ENCODE data around the gene PCGF2.

DNA sequence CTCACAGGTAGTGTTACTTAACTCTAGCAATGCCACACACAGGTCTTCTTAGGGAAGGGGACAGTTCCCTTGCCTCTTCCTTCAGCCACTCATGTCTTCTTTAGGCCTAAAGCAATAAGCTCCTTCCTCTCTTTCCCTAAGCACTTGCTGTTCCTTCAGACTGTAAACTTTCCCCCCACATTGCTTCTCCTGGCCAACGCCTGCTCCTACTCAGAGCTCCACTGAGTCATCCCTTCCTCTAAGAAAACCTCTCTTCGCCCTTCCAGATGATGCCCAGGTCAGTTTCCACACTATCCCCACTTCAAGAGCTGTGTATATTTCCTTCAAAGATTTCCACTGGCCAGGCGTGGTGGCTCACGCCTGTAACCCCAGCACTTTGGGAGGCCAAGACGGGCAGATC, 60.9 kb downstream of the PCGF2 start:
- TF ChIP-seq, protein P1, sequence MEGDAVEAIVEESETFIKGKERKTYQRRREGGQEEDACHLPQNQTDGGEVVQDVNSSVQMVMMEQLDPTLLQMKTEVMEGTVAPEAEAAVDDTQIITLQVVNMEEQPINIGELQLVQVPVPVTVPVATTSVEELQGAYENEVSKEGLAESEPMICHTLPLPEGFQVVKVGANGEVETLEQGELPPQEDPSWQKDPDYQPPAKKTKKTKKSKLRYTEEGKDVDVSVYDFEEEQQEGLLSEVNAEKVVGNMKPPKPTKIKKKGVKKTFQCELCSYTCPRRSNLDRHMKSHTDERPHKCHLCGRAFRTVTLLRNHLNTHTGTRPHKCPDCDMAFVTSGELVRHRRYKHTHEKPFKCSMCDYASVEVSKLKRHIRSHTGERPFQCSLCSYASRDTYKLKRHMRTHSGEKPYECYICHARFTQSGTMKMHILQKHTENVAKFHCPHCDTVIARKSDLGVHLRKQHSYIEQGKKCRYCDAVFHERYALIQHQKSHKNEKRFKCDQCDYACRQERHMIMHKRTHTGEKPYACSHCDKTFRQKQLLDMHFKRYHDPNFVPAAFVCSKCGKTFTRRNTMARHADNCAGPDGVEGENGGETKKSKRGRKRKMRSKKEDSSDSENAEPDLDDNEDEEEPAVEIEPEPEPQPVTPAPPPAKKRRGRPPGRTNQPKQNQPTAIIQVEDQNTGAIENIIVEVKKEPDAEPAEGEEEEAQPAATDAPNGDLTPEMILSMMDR (IDR thresholded peaks at IDR 0.05): no peak
- no peak for TF ChIP-seq POLR2AphosphoS5 (IDR thresholded peaks at IDR 0.05)
- TF ChIP-seq POLR2A (IDR thresholded peaks at IDR 0.05): no peak
- no peak for TF ChIP-seq EP300 (IDR thresholded peaks at IDR 0.05)
